Hematopoietic multipotent progenitor cell (in vitro differentiated cells): Measurements from ENCODE around the gene IQCK. TPM values are rescaled to one million over a fixed set of nuclear protein-coding genes. Genes with fewer than 3 reads are reported as not detected.

Experiments
- DNase-seq, 3 donors: peaks; one replicate each; pipeline ENCODE4 v3.0.0-alpha.2; 2011 to 2015; ENCODE audit warnings: low read depth in 2 of 3, low spot score in 2 of 3
- total RNA-seq: library from RNA; depleted of rRNA; stranded (reverse); fragments of >200 nt; gene quantifications from one replicate; pipeline ENCODE4 v1.2.3, GENCODE V29; 2012

The IQCK gene
- total RNA-seq, 1 donor = 2.7 TPM

- no peak for DNase-seq
These were observed 135.9 kb downstream of the IQCK start for GRCh38 chr16:19853742-19854542.

- no peak for DNase-seq
These were observed 136.4 kb downstream of the IQCK start for GRCh38 chr16:19854543-19854876.

- no peak for DNase-seq
These were observed 138.0 kb downstream of the IQCK start for GRCh38 chr16:19856120-19856519.

GRCh38 chr16:19857593-19858339, 139.7 kb downstream of the IQCK start:
- DNase-seq = no peak

GRCh38 chr16:19858340-19859018, 140.4 kb downstream of the IQCK start:
- DNase-seq = no peak

GRCh38 chr16:19859166-19859565, 141.1 kb downstream of the IQCK start:
- DNase-seq = no peak

- DNase-seq = no peak
These were observed 141.5 kb downstream of the IQCK start for GRCh38 chr16:19859603-19860002.

- no peak for DNase-seq
These were observed 142.3 kb downstream of the IQCK start for GRCh38 chr16:19860166-19861041.

- DNase-seq = no peak
These were observed 143.1 kb downstream of the IQCK start for GRCh38 chr16:19861133-19861532.

- DNase-seq = no peak
These were observed 143.8 kb downstream of the IQCK start for GRCh38 chr16:19861811-19862327.

- DNase-seq = no peak
These were observed 145.9 kb downstream of the IQCK start for GRCh38 chr16:19863990-19864389.

GRCh38 chr16:19864566-19864965, 146.5 kb downstream of the IQCK start:
- DNase-seq = no peak

GRCh38 chr16:19868421-19868820, 150.3 kb downstream of the IQCK start:
- no peak for DNase-seq

GRCh38 chr16:19871721-19872120, 153.7 kb downstream of the IQCK start:
- no peak for DNase-seq

- DNase-seq = no peak
These were observed 154.2 kb downstream of the IQCK start for GRCh38 chr16:19872179-19872863.

GRCh38 chr16:19872935-19873334, 154.9 kb downstream of the IQCK start:
- DNase-seq = no peak

GRCh38 chr16:19874026-19874425, 156.0 kb downstream of the IQCK start:
- no peak for DNase-seq

- no peak for DNase-seq
These were observed 156.9 kb downstream of the IQCK start for GRCh38 chr16:19874851-19875546.

- no peak for DNase-seq
These were observed 157.8 kb downstream of the IQCK start for GRCh38 chr16:19875900-19876299.
